SK-N-SH (cell line): Measurements from ENCODE around the gene PWWP2B. TPM values are rescaled to one million over a fixed set of nuclear protein-coding genes. Genes with fewer than 3 reads are reported as not detected.

Source experiments
- CTCF ChIA-PET: fragments of 300-600, 350-600 bp; formaldehyde crosslinking; extraction: SDS; loops from one replicate; lab custom pipeline; 2021; lab: Yijun Ruan, JAX
- POLR2A ChIA-PET: fragments of 350-600 bp; sonication (Branson Sonifier 250); formaldehyde crosslinking; extraction: SDS; loops from one replicate; lab custom pipeline; 2020; ENCODE audit warnings: antibody characterized with exemption, inconsistent platforms; lab: Yijun Ruan, JAX
- DNase-seq: peaks from one replicate; pipeline ENCODE4 v3.0.0; 2012
- H2AFZ ChIP-seq: fragments of 200-600 bp; sonication (generic); 2 replicates; pipeline ENCODE4 v1.8.1; 2016; ENCODE audit warnings: antibody characterized with exemption, mild to moderate bottlenecking, low read depth
- H3F3A ChIP-seq: fragments of 200-600 bp; sonication (generic); replicated peaks from 2 replicates; pipeline ENCODE3; 2016; ENCODE audit warnings: antibody characterized with exemption, mild to moderate bottlenecking; ENCODE audit not compliant: insufficient read depth
- H3K27ac ChIP-seq, 2 experiments: fragments of 200-500 bp in 1 of 2; fragments of 200-600 bp in 1 of 2; sonication (Bioruptor generic) in 1 of 2; sonication (generic), shearing (Covaris generic) in 1 of 2; 2 replicates each; pipeline versions ENCODE4 v1.5.1 to v1.6.1; 2014 to 2016; ENCODE audit warnings: low read depth in 2 of 2, inconsistent platforms in 1 of 2, low read length in 1 of 2, mild to moderate bottlenecking in 1 of 2, mixed read lengths in 1 of 2
- H3K27me3 ChIP-seq: fragments of 200-600 bp; sonication (generic), shearing (Covaris generic); 2 replicates; pipeline ENCODE4 v1.6.1; 2016; ENCODE audit warnings: mixed run types; ENCODE audit not compliant: insufficient read depth
- H3K36me3 ChIP-seq, 2 experiments: fragments of 200-500 bp in 1 of 2; fragments of 200-600 bp in 1 of 2; sonication (Bioruptor generic) in 1 of 2; sonication (generic) in 1 of 2; replicated peaks in 1 of 2; 2 replicates each; pipeline versions ENCODE3 to v1.5.1; 2014 to 2016; ENCODE audit warnings: low read length in 1 of 2, mild to moderate bottlenecking in 1 of 2; ENCODE audit not compliant: insufficient read depth in 2 of 2, control insufficient read depth in 1 of 2
- H3K4me1 ChIP-seq, 2 experiments: fragments of 200-500 bp in 1 of 2; fragments of 200-600 bp in 1 of 2; sonication (Bioruptor generic) in 1 of 2; sonication (generic), shearing (Covaris generic) in 1 of 2; 2 replicates each; pipeline versions ENCODE4 v1.5.1 to v1.6.1; 2014 to 2016; ENCODE audit warnings: low read depth in 1 of 2, low read length in 1 of 2, mixed run types in 1 of 2; ENCODE audit not compliant: insufficient read depth in 2 of 2, control insufficient read depth in 1 of 2
- H3K4me2 ChIP-seq: fragments of 200-600 bp; sonication (generic), shearing (Covaris generic); 2 replicates; pipeline ENCODE4 v1.6.1; 2017; ENCODE audit warnings: mixed run types
- H3K4me3 ChIP-seq, 2 experiments: fragments of 200-500 bp in 1 of 2; fragments of 200-600 bp in 1 of 2; sonication (Bioruptor generic) in 1 of 2; sonication (generic), shearing (Covaris generic) in 1 of 2; 2 replicates each; pipeline versions ENCODE4 v1.5.1 to v1.8.1; 2014 to 2016; ENCODE audit warnings: low read depth in 2 of 2, inconsistent platforms in 1 of 2, low read length in 1 of 2, mild to moderate bottlenecking in 1 of 2, mixed read lengths in 1 of 2, moderate library complexity in 1 of 2
- H3K79me2 ChIP-seq: fragments of 200-600 bp; sonication (generic); 2 replicates; pipeline ENCODE4 v1.8.1; 2017; ENCODE audit warnings: mild to moderate bottlenecking; ENCODE audit not compliant: insufficient read depth
- H3K9ac ChIP-seq: fragments of 200-600 bp; sonication (generic); 2 replicates; pipeline ENCODE4 v1.6.1; 2017; ENCODE audit warnings: mixed run types
- H3K9me2 ChIP-seq: fragments of 200-600 bp; sonication (generic); 2 replicates; pipeline ENCODE4 v1.6.1; 2017; ENCODE audit warnings: mixed run types
- H3K9me3 ChIP-seq: fragments of 200-600 bp; sonication (generic); 2 replicates; pipeline ENCODE4 v1.6.1; 2017; ENCODE audit warnings: mixed run types, mild to moderate bottlenecking, moderate library complexity
- H4K20me1 ChIP-seq: fragments of 200-600 bp; sonication (generic); 2 replicates; pipeline ENCODE4 v1.6.1; 2017; ENCODE audit warnings: mild to moderate bottlenecking, mixed run types; ENCODE audit not compliant: insufficient read depth
- FOXJ3 ChIP-seq: sonication (generic); formaldehyde crosslinking; IDR thresholded peaks from 2 replicates; pipeline ENCODE4 v1.5.1; 2020; ENCODE audit warnings: mild to moderate bottlenecking, missing genetic modification reagents
- IRF3 ChIP-seq: fragments of 150-350 bp; IDR thresholded peaks from 2 replicates; pipeline ENCODE4 v1.6.1; 2016; ENCODE audit warnings: mild to moderate bottlenecking, low read depth, low read length
- MAX ChIP-seq: IDR thresholded peaks from 2 replicates; pipeline ENCODE4 v1.4.0; 2012; ENCODE audit warnings: low read depth
- MEF2A ChIP-seq: IDR thresholded peaks from 2 replicates; pipeline ENCODE4 v1.4.0; 2012; ENCODE audit warnings: low read depth, borderline replicate concordance
- NFIC ChIP-seq: IDR thresholded peaks from 2 replicates; pipeline ENCODE4 v1.4.0; 2012; ENCODE audit warnings: borderline replicate concordance
- RCOR1 ChIP-seq: fragments of 150-350 bp; IDR thresholded peaks from 2 replicates; pipeline ENCODE4 v1.6.1; 2017; ENCODE audit warnings: antibody characterized with exemption, low read length
- RXRA ChIP-seq: IDR thresholded peaks from 2 replicates; pipeline ENCODE4 v1.4.0; 2012; ENCODE audit warnings: low read depth, mild to moderate bottlenecking, borderline replicate concordance
- SIN3A ChIP-seq: IDR thresholded peaks from 2 replicates; pipeline ENCODE4 v1.6.1; 2012; ENCODE audit warnings: low read depth, mild to moderate bottlenecking, low read length, moderate library complexity, borderline replicate concordance
- SMC3 ChIP-seq: IDR thresholded peaks from 2 replicates; pipeline ENCODE4 v1.6.1; 2012; ENCODE audit warnings: low read depth, low read length, improper control_type of control experiment
- TAF1 ChIP-seq: IDR thresholded peaks from 2 replicates; pipeline ENCODE4 v1.6.1; 2012; ENCODE audit warnings: low read depth, mild to moderate bottlenecking, low read length, moderate library complexity, borderline replicate concordance
- YY1 ChIP-seq: IDR thresholded peaks from 2 replicates; pipeline ENCODE4 v1.4.0; 2012; ENCODE audit warnings: low read depth, mild to moderate bottlenecking
- WGBS: methylation state at CpG from one replicate; pipeline ENCODE4 v1.1.6; 2017; ENCODE audit warnings: low lambda C conversion rate; 5-methylcytosine and 5-hydroxymethylcytosine counted together
- polyA plus RNA-seq, 3 experiments: library from polyadenylated mRNA; depleted of rRNA; stranded (reverse); fragments of >200 nt; gene quantifications; 2 replicates each; pipeline ENCODE4 v1.2.3, GENCODE V29; 2012
- TF ChIP-seq, protein P1 (sequence below): IDR thresholded peaks from 2 replicates; pipeline ENCODE4 v1.6.1; 2012; ENCODE audit warnings: mild to moderate bottlenecking, low read depth, low read length, moderate library complexity
- TF ChIP-seq, protein P2 (sequence below): IDR thresholded peaks from 2 replicates; pipeline ENCODE4 v1.4.0; 2012; ENCODE audit warnings: low read depth, borderline replicate concordance

PWWP2B gene
- polyA plus RNA-seq, 1 of the 3 experiments (the other 2 are of a cell fraction): 2.4 TPM

DNA sequence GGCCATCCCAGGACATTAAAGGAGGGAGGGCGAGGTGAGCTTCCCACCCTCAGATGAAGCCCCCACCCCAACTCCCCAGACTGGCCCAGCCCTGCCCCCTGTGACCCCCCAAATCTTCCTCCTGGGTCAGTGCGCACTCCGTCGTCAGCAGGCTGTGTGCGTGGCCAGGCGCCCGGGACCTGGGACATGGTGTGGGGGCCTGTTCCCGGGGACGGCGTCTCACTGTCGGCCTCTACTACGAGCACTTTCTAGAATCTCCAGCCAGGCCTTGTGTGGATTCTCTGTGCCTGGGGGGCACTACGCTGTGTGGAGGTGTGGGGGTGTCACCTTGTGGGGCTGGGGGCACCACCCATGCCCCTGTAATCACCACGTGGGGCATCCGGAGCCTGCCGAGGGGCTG, 9.8 kb downstream of the PWWP2B start (continued):
- TF ChIP-seq, protein P1, sequence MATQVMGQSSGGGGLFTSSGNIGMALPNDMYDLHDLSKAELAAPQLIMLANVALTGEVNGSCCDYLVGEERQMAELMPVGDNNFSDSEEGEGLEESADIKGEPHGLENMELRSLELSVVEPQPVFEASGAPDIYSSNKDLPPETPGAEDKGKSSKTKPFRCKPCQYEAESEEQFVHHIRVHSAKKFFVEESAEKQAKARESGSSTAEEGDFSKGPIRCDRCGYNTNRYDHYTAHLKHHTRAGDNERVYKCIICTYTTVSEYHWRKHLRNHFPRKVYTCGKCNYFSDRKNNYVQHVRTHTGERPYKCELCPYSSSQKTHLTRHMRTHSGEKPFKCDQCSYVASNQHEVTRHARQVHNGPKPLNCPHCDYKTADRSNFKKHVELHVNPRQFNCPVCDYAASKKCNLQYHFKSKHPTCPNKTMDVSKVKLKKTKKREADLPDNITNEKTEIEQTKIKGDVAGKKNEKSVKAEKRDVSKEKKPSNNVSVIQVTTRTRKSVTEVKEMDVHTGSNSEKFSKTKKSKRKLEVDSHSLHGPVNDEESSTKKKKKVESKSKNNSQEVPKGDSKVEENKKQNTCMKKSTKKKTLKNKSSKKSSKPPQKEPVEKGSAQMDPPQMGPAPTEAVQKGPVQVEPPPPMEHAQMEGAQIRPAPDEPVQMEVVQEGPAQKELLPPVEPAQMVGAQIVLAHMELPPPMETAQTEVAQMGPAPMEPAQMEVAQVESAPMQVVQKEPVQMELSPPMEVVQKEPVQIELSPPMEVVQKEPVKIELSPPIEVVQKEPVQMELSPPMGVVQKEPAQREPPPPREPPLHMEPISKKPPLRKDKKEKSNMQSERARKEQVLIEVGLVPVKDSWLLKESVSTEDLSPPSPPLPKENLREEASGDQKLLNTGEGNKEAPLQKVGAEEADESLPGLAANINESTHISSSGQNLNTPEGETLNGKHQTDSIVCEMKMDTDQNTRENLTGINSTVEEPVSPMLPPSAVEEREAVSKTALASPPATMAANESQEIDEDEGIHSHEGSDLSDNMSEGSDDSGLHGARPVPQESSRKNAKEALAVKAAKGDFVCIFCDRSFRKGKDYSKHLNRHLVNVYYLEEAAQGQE: no peak
- TF ChIP-seq MEF2A (no peak), RXRA (no peak), SMC3 (no peak), SIN3A (no peak)
- TF ChIP-seq, all 33 proteins: peak for 0

DNA sequence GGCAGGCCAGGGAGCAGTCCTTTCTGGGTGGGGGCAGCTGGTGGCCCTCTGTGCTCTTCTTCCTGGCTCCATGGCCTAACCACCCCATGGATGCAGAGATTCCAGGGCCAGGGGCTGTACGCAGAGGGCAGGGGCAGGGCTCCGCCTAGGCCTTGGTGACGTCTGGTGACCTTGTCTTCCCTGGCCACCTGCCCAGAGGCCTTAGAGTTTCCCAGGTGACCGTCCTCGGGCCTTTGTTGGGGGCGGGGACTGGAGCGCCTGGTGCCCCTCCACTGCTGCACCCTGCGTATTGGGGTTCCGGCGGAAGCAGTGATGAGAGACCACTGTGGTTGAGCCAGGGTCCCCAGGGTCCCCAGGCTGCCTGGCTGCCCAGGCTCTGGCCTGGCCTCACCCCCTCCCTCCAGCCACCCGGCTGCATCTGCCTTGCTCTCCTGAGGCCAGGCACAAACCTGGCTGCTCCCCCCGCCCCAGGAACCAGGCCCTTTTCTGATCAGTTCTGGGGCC, 10.3 kb downstream of the PWWP2B start:
- H3K4me3 ChIP-seq: no peak overlapping the region
- H3F3A ChIP-seq: no peaks in the 10 kb centered on the region
- H4K20me1 ChIP-seq: no peaks in the 10 kb centered on the region
- H3K79me2 ChIP-seq: no peaks in the 10 kb centered on the region
- H3K9me2 ChIP-seq: no peaks in the 10 kb centered on the region
- CTCF ChIA-PET: no interaction called here
- TF ChIP-seq FOXJ3 (CRISPR knock-in tag): no peak
- TF ChIP-seq TAF1: no peak
- TF ChIP-seq MAX: no peak
- TF ChIP-seq NFIC: no peak
- no peak for TF ChIP-seq RCOR1
- TF ChIP-seq, protein P2, sequence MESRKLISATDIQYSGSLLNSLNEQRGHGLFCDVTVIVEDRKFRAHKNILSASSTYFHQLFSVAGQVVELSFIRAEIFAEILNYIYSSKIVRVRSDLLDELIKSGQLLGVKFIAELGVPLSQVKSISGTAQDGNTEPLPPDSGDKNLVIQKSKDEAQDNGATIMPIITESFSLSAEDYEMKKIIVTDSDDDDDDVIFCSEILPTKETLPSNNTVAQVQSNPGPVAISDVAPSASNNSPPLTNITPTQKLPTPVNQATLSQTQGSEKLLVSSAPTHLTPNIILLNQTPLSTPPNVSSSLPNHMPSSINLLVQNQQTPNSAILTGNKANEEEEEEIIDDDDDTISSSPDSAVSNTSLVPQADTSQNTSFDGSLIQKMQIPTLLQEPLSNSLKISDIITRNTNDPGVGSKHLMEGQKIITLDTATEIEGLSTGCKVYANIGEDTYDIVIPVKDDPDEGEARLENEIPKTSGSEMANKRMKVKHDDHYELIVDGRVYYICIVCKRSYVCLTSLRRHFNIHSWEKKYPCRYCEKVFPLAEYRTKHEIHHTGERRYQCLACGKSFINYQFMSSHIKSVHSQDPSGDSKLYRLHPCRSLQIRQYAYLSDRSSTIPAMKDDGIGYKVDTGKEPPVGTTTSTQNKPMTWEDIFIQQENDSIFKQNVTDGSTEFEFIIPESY: no peak
- TF ChIP-seq SIN3A: no peak
- no peak for TF ChIP-seq IRF3
- TF ChIP-seq YY1: no peak
- H3K4me2 ChIP-seq: no peak overlapping the region
- WGBS: 86% methylated on average over 7 of the region's 12 CpGs
- H3K9ac ChIP-seq: no peak overlapping the region
- H3K4me1 ChIP-seq: peaks cover 0 to 21% of the 10 kb centered on the region in 2 experiments; a peak in 1 of 4 replicates
- no peak overlapping the region for H2AFZ ChIP-seq
- POLR2A ChIA-PET: no interaction called here
- H3K9me3 ChIP-seq: no peaks in the 10 kb centered on the region
- DNase-seq: peak; percentile 53
- no peaks in the 10 kb centered on the region for H3K27me3 ChIP-seq
- peak overlapping the region in 1 of 2 experiments; percentile 40; a peak in 1 of 4 replicates for H3K27ac ChIP-seq
- peaks cover 0 to 13% of the 10 kb centered on the region in 2 experiments for H3K36me3 ChIP-seq
